GM19463 (cell line): ENCODE results near the gene FBXL13.
"Not testable (repeated sequence)": the region's sequence is repeated elsewhere in the genome, so short reads cannot be mapped to it uniquely, and the experiment has no call there.

ENCODE experiments used
- ATAC-seq: cut with Tn5 transposase; IDR thresholded peaks from one replicate; pipeline ENCODE4 v1.9.1; 2021; ENCODE audit warnings: mild to moderate bottlenecking, moderate library complexity; ENCODE audit not compliant: unreplicated experiment

FBXL13 gene

GRCh38 chr7:102790364-102791100, 284.1 kb downstream of the FBXL13 start:
- not testable (repeated sequence) for ATAC-seq

- ATAC-seq: not testable (repeated sequence)
These were observed 285.8 kb downstream of the FBXL13 start for GRCh38 chr7:102788770-102789169.

- ATAC-seq: not testable (repeated sequence)
These were observed 293.7 kb downstream of the FBXL13 start for GRCh38 chr7:102780926-102781325.

GRCh38 chr7:102778663-102779062, 295.9 kb downstream of the FBXL13 start:
- ATAC-seq: not testable (repeated sequence)

- not testable (repeated sequence) for ATAC-seq
These were observed 298.4 kb downstream of the FBXL13 start for GRCh38 chr7:102776217-102776616.

- not testable (repeated sequence) for ATAC-seq
These were observed 304.1 kb downstream of the FBXL13 start for GRCh38 chr7:102770467-102770866.

- ATAC-seq: not testable (repeated sequence)
These were observed 304.9 kb downstream of the FBXL13 start for GRCh38 chr7:102769657-102770192.

- ATAC-seq: not testable (repeated sequence)
These were observed 311.2 kb downstream of the FBXL13 start for GRCh38 chr7:102763295-102763905.
